Measurements from ENCODE around the gene ANAPC13. TPM values are rescaled to one million over a fixed set of nuclear protein-coding genes. Genes with fewer than 3 reads are reported as not detected.

ANAPC13 gene
- total RNA-seq, 2 experiments from 2014 or later, result 27.3 to 27.4 TPM

- ChIA-PET POLR2A (no interaction called here), CTCF (no interaction called here)
- DNase-seq, result no peak
- Mint-ChIP-seq H3K9me3 (peaks cover 20% of the 10 kb centered on the region), H3K36me3 (ENCODE audit: low read depth) (peaks cover 80% of the 10 kb centered on the region), H3K4me1 (no peaks in the 10 kb centered on the region), H3K4me3 (no peak overlapping the region), H3K27me3 (peaks cover 6% of the 10 kb centered on the region), H3K27ac (no peak overlapping the region)
These were observed 17.5 kb upstream of the ANAPC13 start for GRCh38 chr3:134503266-134503665.

- peaks cover 25% of the 10 kb centered on the region for H3K4me1 Mint-ChIP-seq
- no peak overlapping the region for H3K4me3 Mint-ChIP-seq
- ChIA-PET CTCF (no interaction called here), POLR2A (no interaction called here)
- no peak for DNase-seq
- no peaks in the 10 kb centered on the region for H3K9me3 Mint-ChIP-seq
- peaks cover 6% of the 10 kb centered on the region for H3K27me3 Mint-ChIP-seq
- H3K27ac Mint-ChIP-seq, result no peak overlapping the region
- peaks cover 57% of the 10 kb centered on the region for H3K36me3 Mint-ChIP-seq (ENCODE audit: low read depth)
These were observed 10.8 kb upstream of the ANAPC13 start for GRCh38 chr3:134496471-134497071.

- DNase-seq, result no peak
- H3K27me3 Mint-ChIP-seq, result peaks cover 6% of the 10 kb centered on the region
- POLR2A ChIA-PET, result no interaction called here
- CTCF ChIA-PET, result no interaction called here
- peaks cover 52% of the 10 kb centered on the region for H3K36me3 Mint-ChIP-seq (ENCODE audit: low read depth)
- no peak overlapping the region for H3K4me3 Mint-ChIP-seq
- peaks cover 25% of the 10 kb centered on the region for H3K4me1 Mint-ChIP-seq
- no peaks in the 10 kb centered on the region for H3K9me3 Mint-ChIP-seq
- H3K27ac Mint-ChIP-seq, result no peak overlapping the region
These were observed 10.2 kb upstream of the ANAPC13 start for GRCh38 chr3:134495980-134496379.

GRCh38 chr3:134494495-134494894 lies 8.7 kb upstream of the ANAPC13 start:
- Mint-ChIP-seq H3K4me3 (no peak overlapping the region), H3K9me3 (no peaks in the 10 kb centered on the region), H3K27ac (no peak overlapping the region), H3K4me1 (peaks cover 26% of the 10 kb centered on the region), H3K27me3 (peaks cover 6% of the 10 kb centered on the region), H3K36me3 (ENCODE audit: low read depth) (peaks cover 40% of the 10 kb centered on the region)
- no peak for DNase-seq
- POLR2A ChIA-PET, result interaction anchor here (1.2 kb wide), 1 partner anchor 8 kb away, joined by 4 read pairs; the partner anchor contains the start of genes ANAPC13 and CEP63
- CTCF ChIA-PET, result interaction anchor here (1.2 kb wide), 2 partner anchors 14 to 282 kb away, joined by 3 to 4 read pairs; no protein-coding TSS in a partner anchor

- no peak for DNase-seq
- Mint-ChIP-seq H3K9me3 (no peaks in the 10 kb centered on the region), H3K27ac (peak overlapping the region; percentile 95), H3K27me3 (no peaks in the 10 kb centered on the region), H3K36me3 (ENCODE audit: low read depth) (peaks cover 22% of the 10 kb centered on the region), H3K4me3 (peak overlapping the region; percentile 89), H3K4me1 (peaks cover 45% of the 10 kb centered on the region)
- ChIA-PET CTCF (interaction anchor here (1.0 to 6.5 kb wide), 3 partner anchors 13 to 180 kb away, joined by 3 to 62 read pairs (median 4); no protein-coding TSS in a partner anchor), POLR2A (interaction anchor here (1.0 to 5.0 kb wide), 2 partner anchors 12 to 237 kb away, joined by 3 to 41 read pairs; partner anchors contain the start of gene RYK)
These were observed 1.6 kb upstream of the ANAPC13 start for GRCh38 chr3:134487406-134487805.

- H3K9me3 Mint-ChIP-seq, result no peaks in the 10 kb centered on the region
- DNase-seq, result no peak
- no peaks in the 10 kb centered on the region for H3K27me3 Mint-ChIP-seq
- peaks cover 45% of the 10 kb centered on the region for H3K4me1 Mint-ChIP-seq
- H3K4me3 Mint-ChIP-seq, result peak overlapping the region; percentile 89
- peak overlapping the region; percentile 95 for H3K27ac Mint-ChIP-seq
- ChIA-PET POLR2A (interaction anchor here (0.5 to 5.0 kb wide), 8 partner anchors 8 to 1798 kb away, joined by 3 to 41 read pairs (median 4); partner anchors contain the start of gene RYK), CTCF (interaction anchor here (1.5 to 6.5 kb wide), 2 partner anchors 12 to 273 kb away, joined by 3 to 62 read pairs; no protein-coding TSS in a partner anchor)
- H3K36me3 Mint-ChIP-seq (ENCODE audit: low read depth), result peaks cover 27% of the 10 kb centered on the region
These were observed 824 bp upstream of the ANAPC13 start for GRCh38 chr3:134486577-134487041.

- H3K9me3 Mint-ChIP-seq, result no peaks in the 10 kb centered on the region
- DNase-seq, result no peak
- H3K27ac Mint-ChIP-seq, result peak overlapping the region; percentile 95
- peaks cover 45% of the 10 kb centered on the region for H3K4me1 Mint-ChIP-seq
- no peaks in the 10 kb centered on the region for H3K27me3 Mint-ChIP-seq
- ChIA-PET CTCF (interaction anchor here (1.4 to 6.5 kb wide), 3 partner anchors 10 to 272 kb away, joined by 3 to 62 read pairs (median 4); no protein-coding TSS in a partner anchor), POLR2A (interaction anchor here (0.5 to 5.0 kb wide), 17 partner anchors 9 to 1712 kb away, joined by 3 to 41 read pairs (median 4); partner anchors contain the start of genes CDV3 and RYK)
- peaks cover 36% of the 10 kb centered on the region for H3K36me3 Mint-ChIP-seq (ENCODE audit: low read depth)
- peak overlapping the region; percentile 89 for H3K4me3 Mint-ChIP-seq
These were observed 589 bp downstream of the ANAPC13 start for GRCh38 chr3:134485075-134485717.

- peaks cover 43% of the 10 kb centered on the region for H3K36me3 Mint-ChIP-seq (ENCODE audit: low read depth)
- no peaks in the 10 kb centered on the region for H3K27me3 Mint-ChIP-seq
- H3K27ac Mint-ChIP-seq, result no peak overlapping the region
- ChIA-PET CTCF (interaction anchor here (1.6 to 6.5 kb wide), 3 partner anchors 8 to 285 kb away, joined by 3 to 62 read pairs (median 8); no protein-coding TSS in a partner anchor), POLR2A (interaction anchor here (1.1 to 5.0 kb wide), 3 partner anchors 8 to 910 kb away, joined by 3 to 41 read pairs (median 11); partner anchors contain the start of genes CDV3 and TOPBP1)
- peak overlapping the region; percentile 89 for H3K4me3 Mint-ChIP-seq
- DNase-seq, result no peak
- peaks cover 40% of the 10 kb centered on the region for H3K4me1 Mint-ChIP-seq
- no peaks in the 10 kb centered on the region for H3K9me3 Mint-ChIP-seq
These were observed 2.4 kb downstream of the ANAPC13 start for GRCh38 chr3:134483195-134483900.

GRCh38 chr3:134482622-134483021 lies 3.2 kb downstream of the ANAPC13 start:
- DNase-seq, result no peak
- Mint-ChIP-seq H3K27me3 (no peaks in the 10 kb centered on the region), H3K4me1 (peaks cover 33% of the 10 kb centered on the region), H3K9me3 (no peaks in the 10 kb centered on the region), H3K36me3 (ENCODE audit: low read depth) (peaks cover 50% of the 10 kb centered on the region), H3K4me3 (no peak overlapping the region), H3K27ac (no peak overlapping the region)
- ChIA-PET POLR2A (no interaction called here), CTCF (interaction anchor here (1.6 to 6.5 kb wide), 3 partner anchors 8 to 285 kb away, joined by 3 to 62 read pairs (median 8); no protein-coding TSS in a partner anchor)

- ChIA-PET POLR2A (interaction anchor here (1.2 kb wide), 1 partner anchor 231 kb away, joined by 3 read pairs; no protein-coding TSS in a partner anchor), CTCF (interaction anchor here (1.4 kb wide), 1 partner anchor 14 kb away, joined by 4 read pairs; no protein-coding TSS in a partner anchor)
- Mint-ChIP-seq H3K27ac (no peak overlapping the region), H3K4me3 (no peak overlapping the region), H3K36me3 (ENCODE audit: low read depth) (peaks cover 52% of the 10 kb centered on the region), H3K27me3 (no peaks in the 10 kb centered on the region), H3K9me3 (no peaks in the 10 kb centered on the region), H3K4me1 (peaks cover 24% of the 10 kb centered on the region)
- no peak for DNase-seq
These were observed 4.6 kb downstream of the ANAPC13 start for GRCh38 chr3:134481166-134481565.

- Mint-ChIP-seq H3K9me3 (no peaks in the 10 kb centered on the region), H3K27ac (no peak overlapping the region), H3K4me1 (peaks cover 24% of the 10 kb centered on the region), H3K36me3 (ENCODE audit: low read depth) (peaks cover 52% of the 10 kb centered on the region), H3K27me3 (no peaks in the 10 kb centered on the region), H3K4me3 (no peak overlapping the region)
- no peak for DNase-seq
- ChIA-PET CTCF (interaction anchor here (0.9 to 1.4 kb wide), 3 partner anchors 14 to 173 kb away, joined by 3 to 5 read pairs (median 4); no protein-coding TSS in a partner anchor), POLR2A (interaction anchor here (1.2 kb wide), 1 partner anchor 230 kb away, joined by 3 read pairs; no protein-coding TSS in a partner anchor)
These were observed 5.2 kb downstream of the ANAPC13 start for GRCh38 chr3:134480546-134480945.

GRCh38 chr3:134477938-134478337 lies 7.8 kb downstream of the ANAPC13 start:
- ChIA-PET POLR2A (interaction anchor here (6.8 kb wide), 1 partner anchor 8 kb away, joined by 41 read pairs; the partner anchor contains the start of genes ANAPC13 and CEP63), CTCF (interaction anchor here (0.7 to 6.8 kb wide), 9 partner anchors 7 to 278 kb away, joined by 3 to 62 read pairs (median 5); partner anchors contain the start of genes ANAPC13 and CEP63)
- peaks cover 7% of the 10 kb centered on the region for H3K4me1 Mint-ChIP-seq
- no peak overlapping the region for H3K4me3 Mint-ChIP-seq
- H3K36me3 Mint-ChIP-seq (ENCODE audit: low read depth), result peaks cover 44% of the 10 kb centered on the region
- DNase-seq, result no peak
- no peak overlapping the region for H3K27ac Mint-ChIP-seq
- H3K27me3 Mint-ChIP-seq, result no peaks in the 10 kb centered on the region
- no peaks in the 10 kb centered on the region for H3K9me3 Mint-ChIP-seq

Data from activated CD4-positive, alpha-beta memory T cell treated with anti-CD3 and anti-CD28 coated beads, Interleukin-2, amount 10 ng/mL, durations not matched to agents 7 days and 5 days (primary cell).